Measurements from ENCODE around the gene KIAA0232.

- TF ChIP-seq FOXM1 (IDR thresholded peaks at IDR 0.05; ENCODE audit: borderline replicate concordance) (no peak), LEF1 (IDR thresholded peaks at IDR 0.05; ENCODE audit: borderline replicate concordance) (no peak), ARNT (IDR thresholded peaks at IDR 0.05) (no peak), FOXK2 (IDR thresholded peaks at IDR 0.05) (no peak), TARDBP (IDR thresholded peaks at IDR 0.05) (no peak), CTBP1 (IDR thresholded peaks at IDR 0.05; ENCODE audit: borderline replicate concordance) (no peak), FOXA1 (IDR thresholded peaks at IDR 0.05) (no peak), ZNF384 (IDR thresholded peaks at IDR 0.05) (no peak), L3MBTL2 (conservative IDR thresholded peaks at IDR 0.05) (no peak), SP1 (IDR thresholded peaks at IDR 0.05) (no peak), BHLHE40 (IDR thresholded peaks at IDR 0.05; ENCODE audit: borderline replicate concordance) (no peak)
- TF ChIP-seq, protein P1, sequence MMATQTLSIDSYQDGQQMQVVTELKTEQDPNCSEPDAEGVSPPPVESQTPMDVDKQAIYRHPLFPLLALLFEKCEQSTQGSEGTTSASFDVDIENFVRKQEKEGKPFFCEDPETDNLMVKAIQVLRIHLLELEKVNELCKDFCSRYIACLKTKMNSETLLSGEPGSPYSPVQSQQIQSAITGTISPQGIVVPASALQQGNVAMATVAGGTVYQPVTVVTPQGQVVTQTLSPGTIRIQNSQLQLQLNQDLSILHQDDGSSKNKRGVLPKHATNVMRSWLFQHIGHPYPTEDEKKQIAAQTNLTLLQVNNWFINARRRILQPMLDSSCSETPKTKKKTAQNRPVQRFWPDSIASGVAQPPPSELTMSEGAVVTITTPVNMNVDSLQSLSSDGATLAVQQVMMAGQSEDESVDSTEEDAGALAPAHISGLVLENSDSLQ (IDR thresholded peaks at IDR 0.05), result no peak
These were observed 44.4 kb downstream of the KIAA0232 start for GRCh38 chr4:6826781-6827508.

Data from HEK293T (cell line).